GM06990 (cell line): ENCODE data around the gene LAMTOR2.

ENCODE experiments used
- DNase-seq: peaks from one replicate; pipeline ENCODE4 v3.0.0-alpha.2; 2011; ENCODE audit not compliant: insufficient read length; ENCODE audit errors: extremely low read depth
- H3K27me3 ChIP-seq: replicated peaks from 2 replicates; pipeline ENCODE4 v1.6.0; 2011; ENCODE audit warnings: low read length; ENCODE audit not compliant: control insufficient read depth, insufficient read depth
- H3K36me3 ChIP-seq: 2 replicates; pipeline ENCODE4 v1.5.1; 2011; ENCODE audit warnings: low read length; ENCODE audit not compliant: control insufficient read depth, insufficient read depth
- H3K4me3 ChIP-seq: replicated peaks from 2 replicates; pipeline ENCODE4 v1.5.1; 2011; ENCODE audit warnings: low read depth, mild to moderate bottlenecking, control low read depth, low read length
- CTCF ChIP-seq: IDR thresholded peaks from 2 replicates; pipeline ENCODE4 v1.5.1; 2011; ENCODE audit warnings: low read length, control low read depth, mild to moderate bottlenecking, inconsistent platforms; ENCODE audit not compliant: insufficient read depth, poor library complexity, severe bottlenecking

LAMTOR2 gene

GRCh38 chr1:156098784-156099183 lies 44.2 kb downstream of the LAMTOR2 start:
- DNase-seq, result no peak
- TF ChIP-seq CTCF, result no peak
- Histone ChIP-seq H3K36me3 (no peaks in the 10 kb centered on the region), H3K4me3 (no peak overlapping the region), H3K27me3 (no peaks in the 10 kb centered on the region)

DNA sequence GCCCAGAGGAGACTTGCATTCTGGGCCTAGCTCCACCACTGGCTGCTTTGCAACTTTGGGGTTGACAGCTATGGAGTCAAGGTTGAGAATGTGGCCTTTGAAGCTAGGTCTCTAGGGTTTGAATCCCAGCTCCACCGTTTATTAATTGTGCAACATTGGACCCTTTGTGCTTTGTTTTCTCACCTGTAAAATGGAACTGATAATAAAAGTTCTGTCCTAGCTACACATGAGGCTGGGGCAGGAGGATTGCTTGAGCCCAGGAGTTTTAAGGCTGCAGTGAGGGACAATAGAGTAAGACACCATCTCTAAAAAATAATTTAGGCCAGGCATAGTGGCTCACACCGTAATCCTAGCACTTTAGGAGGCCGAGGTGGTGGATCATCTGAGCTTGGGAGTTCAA lies 44.7 kb downstream of the LAMTOR2 start:
- no peak for TF ChIP-seq CTCF
- Histone ChIP-seq H3K27me3 (no peaks in the 10 kb centered on the region), H3K4me3 (no peak overlapping the region), H3K36me3 (no peaks in the 10 kb centered on the region)
- DNase-seq, result no peak

DNA sequence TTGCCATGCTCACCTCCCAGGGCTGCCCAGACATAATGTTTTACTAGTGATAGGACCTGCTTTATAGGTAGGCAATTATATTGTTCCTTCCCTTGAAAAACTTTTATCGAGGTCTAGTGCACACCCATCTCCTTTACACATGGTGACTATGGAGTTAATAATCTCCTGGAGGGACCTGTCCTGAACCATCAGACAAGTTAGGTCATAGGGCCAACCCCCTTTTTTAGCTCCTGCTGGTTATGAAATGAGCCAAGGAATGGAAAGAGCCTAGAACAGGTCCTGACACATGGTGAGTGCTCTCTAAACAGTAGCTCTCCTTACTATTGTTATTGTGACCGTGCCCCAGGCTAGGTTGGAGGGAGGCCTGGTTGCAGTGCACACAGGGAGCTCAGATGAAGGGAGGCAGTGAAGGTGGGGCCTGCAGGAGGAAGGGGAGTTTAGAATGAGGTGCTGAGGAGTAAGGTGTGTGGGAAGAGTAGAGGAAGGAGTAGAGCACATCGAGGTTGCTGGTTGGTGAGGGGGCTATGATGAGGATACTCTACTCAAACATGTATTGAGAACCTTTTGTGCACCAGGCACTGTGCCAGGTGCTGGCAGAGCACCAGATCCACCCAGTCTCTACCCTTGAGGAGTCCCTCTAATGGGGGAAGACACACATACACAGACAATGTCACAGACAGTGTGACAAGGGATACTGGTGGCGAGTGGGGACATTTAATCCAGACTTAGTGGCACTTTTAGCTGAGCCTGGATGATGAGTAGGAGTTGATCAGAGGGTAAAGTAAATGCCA lies 45.8 kb downstream of the LAMTOR2 start:
- H3K27me3 ChIP-seq, result no peaks in the 10 kb centered on the region
- no peak for DNase-seq
- no peak for TF ChIP-seq CTCF
- H3K36me3 ChIP-seq, result no peaks in the 10 kb centered on the region
- H3K4me3 ChIP-seq, result no peak overlapping the region

- Histone ChIP-seq H3K4me3 (no peak overlapping the region), H3K36me3 (no peaks in the 10 kb centered on the region), H3K27me3 (no peaks in the 10 kb centered on the region)
- no peak for DNase-seq
- TF ChIP-seq CTCF, result no peak
These were observed 47.3 kb downstream of the LAMTOR2 start for GRCh38 chr1:156101880-156102279.

DNA sequence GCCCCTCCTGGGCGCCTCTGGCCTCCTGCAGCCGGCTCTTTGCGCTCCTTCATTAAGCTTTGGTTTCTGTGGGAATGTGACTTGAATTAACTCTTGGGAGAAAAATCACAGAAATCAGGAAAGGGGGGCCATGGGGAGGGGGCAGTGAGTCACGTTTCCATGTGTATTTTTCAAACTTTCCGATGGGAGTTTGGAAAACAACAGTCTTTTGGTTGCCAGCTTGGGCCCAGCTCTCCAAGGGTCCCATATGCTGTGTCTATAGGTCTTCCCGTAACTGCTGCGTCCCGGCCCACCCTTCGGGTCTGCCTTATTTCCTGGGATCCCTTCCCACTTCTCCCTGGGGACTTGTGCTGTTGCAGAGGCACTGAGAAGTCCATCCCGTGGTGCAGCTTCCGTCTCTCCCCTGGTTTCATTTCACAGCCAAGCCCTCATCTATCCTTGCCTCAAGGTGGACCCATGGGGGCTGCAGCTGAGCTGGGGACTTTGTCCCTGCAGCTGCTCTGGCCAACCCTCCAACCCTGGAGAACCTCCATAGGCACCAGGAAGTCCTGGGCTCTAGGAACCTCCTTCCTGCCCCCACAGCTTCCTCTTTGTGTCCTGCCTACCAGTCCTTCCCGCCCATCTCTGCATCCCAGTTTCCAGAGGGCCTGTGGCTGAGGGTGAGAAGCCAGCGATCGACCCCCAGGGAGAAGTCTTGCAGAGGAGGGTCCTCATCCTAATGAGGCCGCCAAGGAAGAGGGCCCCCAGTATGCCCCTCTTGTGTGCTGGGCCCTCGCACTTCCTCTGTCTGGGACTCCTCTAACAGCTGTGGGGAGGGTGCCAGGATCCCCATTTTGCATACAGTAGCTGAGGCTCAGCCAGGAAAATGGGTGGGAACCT lies 48.3 kb downstream of the LAMTOR2 start:
- no peak for DNase-seq
- TF ChIP-seq CTCF, result no peak
- Histone ChIP-seq H3K4me3 (no peak overlapping the region), H3K27me3 (no peaks in the 10 kb centered on the region), H3K36me3 (no peaks in the 10 kb centered on the region)
